ENCODE data around the gene UBE3D.

Gene UBE3D

DNA sequence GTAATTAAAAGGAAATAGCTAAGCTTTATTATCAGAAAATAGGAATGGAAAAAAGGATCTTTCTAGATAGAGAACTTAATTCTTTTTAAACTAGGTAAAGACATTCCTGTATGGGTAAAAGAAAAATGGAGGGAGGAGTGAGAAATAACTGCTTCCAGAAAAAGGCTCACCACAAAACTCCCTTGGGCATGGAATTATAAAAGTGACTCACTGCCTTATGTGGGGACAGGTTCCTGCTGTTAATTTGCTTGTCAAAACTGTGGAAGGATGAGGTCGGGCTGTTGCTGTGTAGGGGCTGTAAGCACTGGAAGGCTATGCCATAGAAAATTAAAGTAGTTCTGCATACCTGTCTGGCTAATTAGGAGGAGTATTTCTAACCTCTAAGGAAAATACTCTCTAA lies 158.7 kb downstream of the UBE3D start:
- Histone ChIP-seq H3K36me3 (ENCODE audit: insufficient read depth) (no peaks in the 10 kb centered on the region), H2AFZ (ENCODE audit: low read depth) (no peak overlapping the region), H4K20me1 (ENCODE audit: insufficient read depth) (no peaks in the 10 kb centered on the region), H3K4me2 (no peak overlapping the region), H3K4me3 (IDR thresholded peaks at IDR 0.05; ENCODE audit: insufficient read depth, low read depth, low read length) (no peak overlapping the region), H3K9ac (no peak overlapping the region), H3K4me1 (ENCODE audit: low read depth, poor library complexity, severe bottlenecking) (no peaks in the 10 kb centered on the region), H3K27me3 (ENCODE audit: insufficient read depth, low read depth) (no peaks in the 10 kb centered on the region), H3K79me2 (ENCODE audit: insufficient read depth, low read depth) (no peaks in the 10 kb centered on the region), H3K27ac (no peak overlapping the region)
- TF ChIP-seq, protein P1, sequence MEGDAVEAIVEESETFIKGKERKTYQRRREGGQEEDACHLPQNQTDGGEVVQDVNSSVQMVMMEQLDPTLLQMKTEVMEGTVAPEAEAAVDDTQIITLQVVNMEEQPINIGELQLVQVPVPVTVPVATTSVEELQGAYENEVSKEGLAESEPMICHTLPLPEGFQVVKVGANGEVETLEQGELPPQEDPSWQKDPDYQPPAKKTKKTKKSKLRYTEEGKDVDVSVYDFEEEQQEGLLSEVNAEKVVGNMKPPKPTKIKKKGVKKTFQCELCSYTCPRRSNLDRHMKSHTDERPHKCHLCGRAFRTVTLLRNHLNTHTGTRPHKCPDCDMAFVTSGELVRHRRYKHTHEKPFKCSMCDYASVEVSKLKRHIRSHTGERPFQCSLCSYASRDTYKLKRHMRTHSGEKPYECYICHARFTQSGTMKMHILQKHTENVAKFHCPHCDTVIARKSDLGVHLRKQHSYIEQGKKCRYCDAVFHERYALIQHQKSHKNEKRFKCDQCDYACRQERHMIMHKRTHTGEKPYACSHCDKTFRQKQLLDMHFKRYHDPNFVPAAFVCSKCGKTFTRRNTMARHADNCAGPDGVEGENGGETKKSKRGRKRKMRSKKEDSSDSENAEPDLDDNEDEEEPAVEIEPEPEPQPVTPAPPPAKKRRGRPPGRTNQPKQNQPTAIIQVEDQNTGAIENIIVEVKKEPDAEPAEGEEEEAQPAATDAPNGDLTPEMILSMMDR (conservative IDR thresholded peaks at IDR 0.05; ENCODE audit: low read depth, low read length): no peak

DNA sequence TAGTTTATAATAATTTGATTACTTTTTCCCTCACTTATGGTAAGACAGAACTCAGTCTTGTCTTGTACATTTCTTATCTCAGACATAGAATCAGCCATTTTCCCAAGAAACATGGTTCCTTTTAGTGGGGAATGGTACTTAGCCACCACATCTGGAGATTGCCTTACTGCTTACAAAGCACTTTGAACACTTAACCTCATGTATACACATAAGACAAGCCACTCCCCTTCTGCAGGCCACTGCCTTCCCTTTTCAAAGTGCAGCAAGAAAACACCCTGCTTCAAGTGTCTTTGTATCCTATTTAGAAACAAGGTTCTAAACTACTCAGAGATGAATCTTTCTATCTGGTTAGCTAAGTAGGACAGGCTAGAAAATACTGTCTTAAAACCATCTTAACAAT lies 159.2 kb downstream of the UBE3D start:
- no peak overlapping the region for H3K27ac ChIP-seq
- H3K9ac ChIP-seq: no peak overlapping the region
- TF ChIP-seq, protein P1 (conservative IDR thresholded peaks at IDR 0.05; ENCODE audit: low read depth, low read length): no peak
- H3K36me3 ChIP-seq (ENCODE audit: insufficient read depth): no peaks in the 10 kb centered on the region
- H3K79me2 ChIP-seq (ENCODE audit: insufficient read depth, low read depth): no peaks in the 10 kb centered on the region
- H3K27me3 ChIP-seq (ENCODE audit: insufficient read depth, low read depth): no peaks in the 10 kb centered on the region
- no peaks in the 10 kb centered on the region for H4K20me1 ChIP-seq (ENCODE audit: insufficient read depth)
- no peak overlapping the region for H2AFZ ChIP-seq (ENCODE audit: low read depth)
- H3K4me3 ChIP-seq (IDR thresholded peaks at IDR 0.05; ENCODE audit: insufficient read depth, low read depth, low read length): no peak overlapping the region
- H3K4me2 ChIP-seq: no peak overlapping the region
- H3K4me1 ChIP-seq (ENCODE audit: low read depth, poor library complexity, severe bottlenecking): no peaks in the 10 kb centered on the region

DNA sequence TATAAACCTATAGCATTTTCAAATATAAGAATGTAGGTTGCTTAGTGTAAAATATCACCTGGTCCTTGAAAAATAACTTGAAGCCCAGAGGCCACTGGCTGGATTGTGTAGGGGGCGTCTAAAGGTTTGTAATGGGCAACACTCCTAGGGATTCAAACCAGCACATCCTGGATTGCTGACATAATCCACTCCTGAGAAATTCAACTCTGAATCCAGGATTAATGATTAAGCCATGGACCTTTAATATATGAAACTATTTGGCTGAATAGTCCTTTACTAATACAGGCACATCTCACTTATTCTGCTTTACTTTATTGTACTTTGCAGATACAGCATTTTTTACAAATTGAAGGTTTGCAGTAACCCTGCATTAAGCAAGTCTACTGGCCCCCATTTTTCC lies 160.8 kb downstream of the UBE3D start:
- Histone ChIP-seq H3K4me2 (no peak overlapping the region), H3K27me3 (ENCODE audit: insufficient read depth, low read depth) (no peaks in the 10 kb centered on the region), H3K36me3 (ENCODE audit: insufficient read depth) (no peaks in the 10 kb centered on the region), H3K9ac (no peak overlapping the region), H3K27ac (no peak overlapping the region), H2AFZ (ENCODE audit: low read depth) (no peak overlapping the region), H3K79me2 (ENCODE audit: insufficient read depth, low read depth) (no peaks in the 10 kb centered on the region), H3K4me3 (IDR thresholded peaks at IDR 0.05; ENCODE audit: insufficient read depth, low read depth, low read length) (no peak overlapping the region), H4K20me1 (ENCODE audit: insufficient read depth) (no peaks in the 10 kb centered on the region), H3K4me1 (ENCODE audit: low read depth, poor library complexity, severe bottlenecking) (no peaks in the 10 kb centered on the region)
- TF ChIP-seq, protein P1 (conservative IDR thresholded peaks at IDR 0.05; ENCODE audit: low read depth, low read length): no peak

DNA sequence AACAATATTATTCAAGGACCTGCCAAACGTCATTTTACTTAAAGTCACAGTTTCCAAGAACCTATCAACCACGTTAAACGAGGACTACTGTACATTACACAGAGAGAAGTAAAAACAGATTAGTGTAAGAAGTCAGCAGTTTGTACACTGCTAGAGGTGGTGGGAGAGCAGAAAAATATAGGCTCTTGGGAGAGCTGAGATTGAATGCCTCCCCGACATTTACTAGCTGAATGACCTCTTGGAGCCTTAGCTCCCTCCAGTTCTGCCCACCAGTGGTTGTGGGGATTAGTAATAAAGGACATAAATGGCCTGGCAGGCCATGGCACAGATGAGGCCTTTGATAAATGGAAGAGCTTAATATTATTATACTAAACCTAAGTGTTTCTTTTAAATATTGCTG lies 161.4 kb downstream of the UBE3D start:
- H4K20me1 ChIP-seq (ENCODE audit: insufficient read depth): no peaks in the 10 kb centered on the region
- H3K27me3 ChIP-seq (ENCODE audit: insufficient read depth, low read depth): no peaks in the 10 kb centered on the region
- H3K9ac ChIP-seq: no peak overlapping the region
- no peak overlapping the region for H3K4me2 ChIP-seq
- no peaks in the 10 kb centered on the region for H3K4me1 ChIP-seq (ENCODE audit: low read depth, poor library complexity, severe bottlenecking)
- no peaks in the 10 kb centered on the region for H3K36me3 ChIP-seq (ENCODE audit: insufficient read depth)
- TF ChIP-seq, protein P1 (conservative IDR thresholded peaks at IDR 0.05; ENCODE audit: low read depth, low read length): no peak
- H3K4me3 ChIP-seq (IDR thresholded peaks at IDR 0.05; ENCODE audit: insufficient read depth, low read depth, low read length): no peak overlapping the region
- no peak overlapping the region for H2AFZ ChIP-seq (ENCODE audit: low read depth)
- no peak overlapping the region for H3K27ac ChIP-seq
- no peaks in the 10 kb centered on the region for H3K79me2 ChIP-seq (ENCODE audit: insufficient read depth, low read depth)

DNA sequence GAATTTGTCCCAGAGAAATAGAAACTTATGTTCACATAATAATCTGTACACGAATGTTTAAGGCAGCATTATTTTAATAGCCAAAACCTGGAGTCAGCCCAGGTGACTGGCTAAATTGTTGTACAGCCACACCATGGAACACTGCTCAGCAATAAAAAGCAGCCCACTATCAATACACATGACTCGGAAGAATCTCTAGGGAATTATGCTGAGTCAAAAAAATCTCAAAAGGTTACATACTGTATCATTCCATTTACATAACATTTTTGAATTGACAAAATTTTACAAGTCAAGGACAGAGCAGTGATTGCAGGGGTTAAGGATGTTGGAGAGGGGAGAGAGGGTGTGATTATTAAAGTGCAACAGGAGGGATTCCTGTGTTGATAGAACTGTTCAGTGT lies 163.4 kb downstream of the UBE3D start:
- H3K4me3 ChIP-seq (IDR thresholded peaks at IDR 0.05; ENCODE audit: insufficient read depth, low read depth, low read length): no peak overlapping the region
- no peaks in the 10 kb centered on the region for H3K4me1 ChIP-seq (ENCODE audit: low read depth, poor library complexity, severe bottlenecking)
- H3K79me2 ChIP-seq (ENCODE audit: insufficient read depth, low read depth): no peaks in the 10 kb centered on the region
- H2AFZ ChIP-seq (ENCODE audit: low read depth): no peak overlapping the region
- H3K27ac ChIP-seq: no peak overlapping the region
- TF ChIP-seq, protein P1 (conservative IDR thresholded peaks at IDR 0.05; ENCODE audit: low read depth, low read length): no peak
- H3K36me3 ChIP-seq (ENCODE audit: insufficient read depth): no peaks in the 10 kb centered on the region
- no peak overlapping the region for H3K9ac ChIP-seq
- no peak overlapping the region for H3K4me2 ChIP-seq
- H3K27me3 ChIP-seq (ENCODE audit: insufficient read depth, low read depth): no peaks in the 10 kb centered on the region
- no peaks in the 10 kb centered on the region for H4K20me1 ChIP-seq (ENCODE audit: insufficient read depth)

Measured in KMS-11 (cell line).